Subcutaneous preadipocyte (primary cell): Measurements from ENCODE around the gene ZC3H6. TPM values are rescaled to one million over a fixed set of nuclear protein-coding genes. Genes with fewer than 3 reads are reported as not detected.

ENCODE experiments used
- small RNA-seq: library from RNA; depleted of rRNA; stranded (forward); fragments of <200 nt; gene quantifications from one replicate; pipeline ENCODE3, GENCODE V24; 2012
- total RNA-seq: library from RNA; depleted of rRNA; stranded (reverse); fragments of >200 nt; gene quantifications from 2 replicates; pipeline ENCODE4 v1.2.3, GENCODE V29; 2012

The ZC3H6 gene
- 2.7 and 4.0 TPM in 2 replicates for total RNA-seq

GRCh38 chr2:112275311-112275886 lies at the start of gene ZC3H6:
Gene ZC3H6, plus strand, starts transcription at chr2:112275597. Its CDS starts 398 bp downstream, at chr2:112275995.

GRCh38 chr2:112254466-112255240 lies 20.7 kb upstream of the ZC3H6 start, which contains the start of gene ZC3H8:
Gene ZC3H8, minus strand, starts transcription at chr2:112255042. Its CDS starts 61 bp downstream, at chr2:112254981.

Small RNA genes lying within 50 kb of the gene (small RNA-seq; reads per million reads assigned to genes)
- not detected for gene AC115115.1

Other genes starting within 250 kb of the ZC3H6 start
- 25.7 and 33.4 TPM in 2 replicates for gene TMEM87B, start 220.3 kb upstream of the ZC3H6 start, total RNA-seq
- gene FBLN7, start 137.2 kb upstream of the ZC3H6 start, total RNA-seq: 1.8 and 2.5 TPM in 2 replicates
- 9.4 and 12.5 TPM in 2 replicates for gene ZC3H8, start 20.6 kb upstream of the ZC3H6 start, total RNA-seq
- gene RGPD8, start 158.0 kb downstream of the ZC3H6 start, total RNA-seq: 3.7 and 5.9 TPM in 2 replicates
- gene TTL, start 206.6 kb downstream of the ZC3H6 start, total RNA-seq: 48.1 and 80.0 TPM in 2 replicates